AG10803 (cell line): Measurements from ENCODE around the gene XRCC2.

Source experiments
- DNase-seq: peaks from one replicate; pipeline ENCODE4 v3.0.0; 2010; ENCODE audit warnings: low read depth
- H3K4me3 ChIP-seq: 2 replicates; pipeline ENCODE4 v1.5.1; 2011; ENCODE audit warnings: mild to moderate bottlenecking, low read length, control low read depth
- TF ChIP-seq, protein P1 (sequence below): conservative IDR thresholded peaks from 2 replicates; pipeline ENCODE4 v1.5.1; 2011; ENCODE audit warnings: mild to moderate bottlenecking, low read length, control low read depth, inconsistent platforms

Gene XRCC2

GRCh38 chr7:152615031-152615741 lies 60.8 kb downstream of the XRCC2 start:
- no peak overlapping the region for H3K4me3 ChIP-seq
- TF ChIP-seq, protein P1, sequence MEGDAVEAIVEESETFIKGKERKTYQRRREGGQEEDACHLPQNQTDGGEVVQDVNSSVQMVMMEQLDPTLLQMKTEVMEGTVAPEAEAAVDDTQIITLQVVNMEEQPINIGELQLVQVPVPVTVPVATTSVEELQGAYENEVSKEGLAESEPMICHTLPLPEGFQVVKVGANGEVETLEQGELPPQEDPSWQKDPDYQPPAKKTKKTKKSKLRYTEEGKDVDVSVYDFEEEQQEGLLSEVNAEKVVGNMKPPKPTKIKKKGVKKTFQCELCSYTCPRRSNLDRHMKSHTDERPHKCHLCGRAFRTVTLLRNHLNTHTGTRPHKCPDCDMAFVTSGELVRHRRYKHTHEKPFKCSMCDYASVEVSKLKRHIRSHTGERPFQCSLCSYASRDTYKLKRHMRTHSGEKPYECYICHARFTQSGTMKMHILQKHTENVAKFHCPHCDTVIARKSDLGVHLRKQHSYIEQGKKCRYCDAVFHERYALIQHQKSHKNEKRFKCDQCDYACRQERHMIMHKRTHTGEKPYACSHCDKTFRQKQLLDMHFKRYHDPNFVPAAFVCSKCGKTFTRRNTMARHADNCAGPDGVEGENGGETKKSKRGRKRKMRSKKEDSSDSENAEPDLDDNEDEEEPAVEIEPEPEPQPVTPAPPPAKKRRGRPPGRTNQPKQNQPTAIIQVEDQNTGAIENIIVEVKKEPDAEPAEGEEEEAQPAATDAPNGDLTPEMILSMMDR, result no peak
- DNase-seq, result no peak

DNA sequence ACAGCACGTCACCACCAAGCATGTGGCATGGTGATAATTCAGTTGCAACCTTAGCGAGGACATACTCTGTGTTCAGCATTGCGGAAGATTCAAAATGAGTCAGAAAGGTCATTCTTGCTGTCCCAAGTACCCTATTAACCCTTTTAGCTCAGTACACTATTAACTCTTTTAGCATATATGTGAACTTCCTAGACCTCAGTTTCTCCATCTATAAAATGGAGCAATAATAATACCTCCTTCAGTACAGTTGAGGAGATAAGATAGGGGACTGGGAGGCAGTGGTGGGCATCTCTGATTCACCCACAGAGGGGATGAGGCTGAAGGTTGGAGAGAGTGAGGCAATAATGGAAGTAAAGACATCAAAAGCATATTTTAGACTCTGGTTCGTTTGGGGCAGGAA lies 67.3 kb downstream of the XRCC2 start:
- TF ChIP-seq, protein P1, result no peak
- no peak overlapping the region for H3K4me3 ChIP-seq
- no peak for DNase-seq

DNA sequence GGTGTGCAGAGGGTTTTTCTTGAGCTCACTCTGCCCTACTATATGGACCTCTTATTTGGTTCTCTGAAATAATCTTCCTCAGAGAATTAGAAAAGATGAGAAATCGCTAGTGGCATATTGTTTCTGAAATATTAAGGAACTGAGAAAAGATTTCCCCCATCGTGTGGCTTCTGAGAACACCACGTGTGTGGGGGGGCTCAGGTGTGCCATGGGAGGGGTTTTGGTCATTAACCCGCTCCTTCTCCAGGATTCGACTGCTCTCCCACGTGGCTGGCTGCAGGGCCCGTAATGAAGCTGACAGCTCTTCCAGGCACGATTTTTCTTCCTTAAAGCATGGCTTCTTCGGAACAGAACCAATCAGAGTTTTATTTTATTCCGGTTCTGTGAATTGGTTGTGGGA lies 67.7 kb downstream of the XRCC2 start:
- DNase-seq, result no peak
- TF ChIP-seq, protein P1, result no peak
- no peak overlapping the region for H3K4me3 ChIP-seq

- DNase-seq, result no peak
- no peak overlapping the region for H3K4me3 ChIP-seq
- TF ChIP-seq, protein P1, result no peak
These were observed 68.9 kb downstream of the XRCC2 start for GRCh38 chr7:152607007-152607406.

GRCh38 chr7:152602962-152603361 lies 73.0 kb downstream of the XRCC2 start:
- H3K4me3 ChIP-seq, result no peak overlapping the region
- no peak for DNase-seq
- TF ChIP-seq, protein P1, result no peak

- no peak for DNase-seq
- TF ChIP-seq, protein P1, result no peak
- H3K4me3 ChIP-seq, result no peak overlapping the region
These were observed 74.6 kb downstream of the XRCC2 start for GRCh38 chr7:152601305-152601798.

GRCh38 chr7:152600266-152600665 lies 75.7 kb downstream of the XRCC2 start:
- DNase-seq, result no peak
- TF ChIP-seq, protein P1, result no peak
- no peak overlapping the region for H3K4me3 ChIP-seq
